Non-pigmented ciliary epithelial cell (primary cell): ENCODE results near the gene ADARB1.

Experiments
- DNase-seq: peaks from one replicate; pipeline ENCODE4 v3.0.0-alpha.2; 2010; ENCODE audit warnings: low read depth

The ADARB1 gene

GRCh38 chr21:45039317-45040156 lies 34.8 kb upstream of the ADARB1 start:
- DNase-seq = no peak

GRCh38 chr21:45040157-45040711 lies 34.1 kb upstream of the ADARB1 start:
- no peak for DNase-seq

- no peak for DNase-seq
Measured at GRCh38 chr21:45040739-45041138, 33.6 kb upstream of the ADARB1 start.

DNA sequence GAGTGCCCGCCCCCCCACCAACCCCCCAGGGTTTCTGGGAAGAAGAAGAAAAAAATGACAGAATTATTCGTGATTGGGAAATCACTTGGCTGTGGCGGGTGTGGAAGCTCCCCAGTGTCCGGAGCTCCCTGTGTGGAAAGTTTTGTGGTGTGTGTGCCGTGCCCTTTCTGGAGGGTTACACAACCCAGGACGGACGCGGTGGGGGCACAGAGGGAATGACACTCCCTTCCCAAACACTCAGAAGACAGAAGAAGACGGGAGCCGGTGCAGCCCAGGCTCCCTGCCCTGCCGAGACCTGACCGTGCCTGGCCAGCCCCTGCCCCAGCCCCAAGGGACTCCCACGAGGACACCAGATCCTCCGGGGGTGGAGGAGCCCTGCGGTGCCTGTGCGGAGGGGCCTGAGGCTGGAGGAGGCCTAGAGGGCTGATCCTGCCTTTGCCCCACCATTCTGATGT lies 33.0 kb upstream of the ADARB1 start:
- no peak for DNase-seq

DNA sequence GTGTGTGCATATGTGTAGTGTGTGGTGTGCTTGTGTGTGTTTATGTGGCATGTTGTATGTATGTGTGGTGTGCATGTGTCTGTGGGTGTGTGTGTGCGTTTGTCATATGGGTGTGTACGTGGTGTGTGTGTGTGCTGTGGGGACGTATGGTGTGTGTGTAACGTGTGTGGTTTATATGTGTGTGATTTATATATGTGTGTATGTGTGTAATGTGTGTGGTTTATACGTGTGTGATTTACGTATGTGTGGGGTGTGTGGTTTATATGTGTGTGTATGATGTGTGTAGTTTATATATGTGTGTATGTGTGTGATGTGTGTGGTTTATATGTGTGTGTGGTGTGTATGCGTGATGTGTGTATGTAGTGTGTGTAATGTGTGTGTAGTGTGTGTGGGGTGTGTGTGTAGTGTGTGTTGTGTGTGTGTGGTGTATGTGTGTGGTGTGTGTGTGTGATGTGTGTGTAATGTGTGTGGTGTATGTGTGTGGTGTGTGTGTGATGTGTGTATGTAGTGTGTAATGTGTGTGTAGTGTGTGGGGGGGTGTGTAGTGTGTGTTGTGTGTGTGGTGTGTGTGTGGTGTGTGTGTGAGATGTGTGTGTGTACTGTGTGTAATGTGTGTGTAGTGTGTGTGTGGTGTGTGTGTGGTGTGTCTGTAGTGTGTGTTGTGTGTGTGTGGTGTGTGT lies 32.3 kb upstream of the ADARB1 start:
- no peak for DNase-seq

DNA sequence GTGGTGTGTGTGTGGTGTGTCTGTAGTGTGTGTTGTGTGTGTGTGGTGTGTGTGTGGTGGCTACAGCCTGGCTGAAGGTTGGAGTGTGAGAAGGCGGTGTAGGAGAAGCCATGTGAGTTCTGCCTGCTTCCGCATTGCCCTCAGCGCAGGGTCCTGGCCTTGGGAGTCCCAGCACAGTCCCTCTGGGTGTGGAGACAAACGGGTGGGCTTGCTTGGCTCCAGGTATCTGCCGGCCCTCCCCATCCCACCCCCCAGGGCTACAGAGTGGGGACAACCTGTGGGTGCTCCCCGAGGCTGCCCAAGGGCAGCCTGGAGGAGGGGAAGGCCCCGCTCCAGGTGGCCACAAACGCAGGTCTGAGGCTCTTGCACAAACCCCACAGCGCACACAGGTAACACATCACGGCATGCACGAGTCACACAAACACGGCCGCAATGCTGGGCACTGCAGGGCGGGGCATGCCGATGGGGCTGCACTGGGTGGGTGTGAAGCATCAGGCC lies 31.7 kb upstream of the ADARB1 start:
- DNase-seq = no peak

- no peak for DNase-seq
Measured at GRCh38 chr21:45043541-45044020, 30.8 kb upstream of the ADARB1 start.

DNA sequence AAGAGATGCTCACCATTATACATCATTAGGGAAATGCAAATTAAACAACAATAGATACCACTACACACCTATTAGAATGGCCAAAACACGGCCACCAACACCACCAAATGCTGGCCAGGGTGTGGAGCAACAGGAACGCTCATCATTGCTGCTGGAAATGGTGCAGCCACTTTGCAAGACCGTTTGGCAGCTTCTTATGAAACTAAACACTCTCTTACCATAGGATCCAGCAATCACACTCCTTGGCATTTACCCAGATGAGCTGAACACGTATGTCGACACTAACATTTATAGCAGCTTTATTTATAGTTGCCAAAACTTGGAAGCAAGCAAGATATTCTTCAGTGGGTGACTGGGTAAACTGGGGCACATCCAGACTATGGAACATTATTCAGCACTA lies 28.9 kb upstream of the ADARB1 start:
- DNase-seq = no peak

DNA sequence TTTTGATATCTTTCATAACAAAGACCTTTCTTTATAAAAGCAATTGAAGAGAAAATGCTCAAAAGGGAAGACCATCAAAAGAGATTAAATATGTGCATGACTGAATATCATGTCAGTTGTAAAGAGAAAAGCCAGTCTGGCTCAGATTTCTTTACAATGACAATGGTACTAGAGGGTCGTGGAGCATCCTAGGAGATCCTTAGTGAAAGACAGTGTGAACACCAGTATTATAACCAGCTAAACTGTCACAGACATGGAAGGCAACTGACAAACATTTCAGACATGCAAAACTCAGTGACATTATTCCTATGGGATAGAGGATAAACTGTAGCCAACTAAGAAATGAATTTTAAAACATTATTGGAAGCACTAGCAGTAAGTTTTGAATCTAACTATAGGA lies 27.1 kb upstream of the ADARB1 start:
- no peak for DNase-seq

- DNase-seq = no peak
Measured at GRCh38 chr21:45048026-45048698, 26.2 kb upstream of the ADARB1 start.

DNA sequence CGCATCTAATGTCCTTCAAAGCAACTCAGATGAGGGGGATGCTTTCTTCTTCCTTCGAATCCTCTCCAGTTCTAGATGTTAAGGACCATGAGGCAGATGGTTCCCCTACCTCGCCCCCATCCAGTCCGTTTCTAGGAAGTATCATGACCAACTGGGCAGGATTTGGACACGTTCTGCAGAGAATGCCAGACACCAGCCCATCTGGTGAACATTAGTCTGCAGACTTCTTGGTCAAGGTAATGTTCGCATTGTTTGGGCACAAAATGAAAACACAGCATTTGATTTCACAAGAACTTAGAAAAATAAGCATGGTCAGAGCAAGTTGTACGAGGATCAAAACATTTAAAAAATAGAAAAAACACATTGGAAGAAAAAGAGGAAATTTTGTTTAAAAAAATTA lies 25.4 kb upstream of the ADARB1 start:
- no peak for DNase-seq

- no peak for DNase-seq
Measured at GRCh38 chr21:45049714-45050344, 24.6 kb upstream of the ADARB1 start.

GRCh38 chr21:45050345-45050796 lies 24.0 kb upstream of the ADARB1 start:
- DNase-seq = no peak

DNA sequence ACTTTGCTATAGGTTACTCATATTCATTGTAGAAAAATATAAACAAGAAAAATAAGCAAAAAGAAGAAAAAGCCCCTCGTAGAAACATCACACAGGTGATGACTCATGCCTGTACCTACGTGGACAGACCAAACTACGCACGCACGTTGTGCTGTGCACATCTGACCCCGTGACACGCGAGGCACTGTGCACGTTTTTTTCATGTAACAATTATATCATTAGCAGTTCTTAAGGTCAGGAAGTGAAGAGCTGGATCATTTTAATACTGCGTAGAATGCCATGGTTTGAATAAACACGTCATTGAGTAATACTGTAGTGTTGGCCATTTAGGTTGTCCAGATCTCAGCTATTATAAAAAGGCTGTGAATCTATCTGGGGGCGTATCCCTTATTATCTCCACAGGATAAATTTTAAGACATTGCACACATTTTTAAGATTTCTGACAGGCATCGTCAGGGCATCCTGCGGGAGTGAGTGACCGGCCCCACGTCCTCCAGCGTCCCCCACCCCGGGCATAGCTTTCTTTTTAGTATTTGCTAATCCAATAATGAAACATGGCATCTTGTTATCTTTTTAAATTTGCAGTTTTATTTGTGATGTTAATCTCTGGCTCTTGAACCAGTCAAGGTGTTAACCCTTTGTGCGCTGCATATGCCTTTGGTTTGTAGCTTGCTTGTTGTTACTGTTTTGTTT lies 23.4 kb upstream of the ADARB1 start:
- peak; percentile 46 for DNase-seq

DNA sequence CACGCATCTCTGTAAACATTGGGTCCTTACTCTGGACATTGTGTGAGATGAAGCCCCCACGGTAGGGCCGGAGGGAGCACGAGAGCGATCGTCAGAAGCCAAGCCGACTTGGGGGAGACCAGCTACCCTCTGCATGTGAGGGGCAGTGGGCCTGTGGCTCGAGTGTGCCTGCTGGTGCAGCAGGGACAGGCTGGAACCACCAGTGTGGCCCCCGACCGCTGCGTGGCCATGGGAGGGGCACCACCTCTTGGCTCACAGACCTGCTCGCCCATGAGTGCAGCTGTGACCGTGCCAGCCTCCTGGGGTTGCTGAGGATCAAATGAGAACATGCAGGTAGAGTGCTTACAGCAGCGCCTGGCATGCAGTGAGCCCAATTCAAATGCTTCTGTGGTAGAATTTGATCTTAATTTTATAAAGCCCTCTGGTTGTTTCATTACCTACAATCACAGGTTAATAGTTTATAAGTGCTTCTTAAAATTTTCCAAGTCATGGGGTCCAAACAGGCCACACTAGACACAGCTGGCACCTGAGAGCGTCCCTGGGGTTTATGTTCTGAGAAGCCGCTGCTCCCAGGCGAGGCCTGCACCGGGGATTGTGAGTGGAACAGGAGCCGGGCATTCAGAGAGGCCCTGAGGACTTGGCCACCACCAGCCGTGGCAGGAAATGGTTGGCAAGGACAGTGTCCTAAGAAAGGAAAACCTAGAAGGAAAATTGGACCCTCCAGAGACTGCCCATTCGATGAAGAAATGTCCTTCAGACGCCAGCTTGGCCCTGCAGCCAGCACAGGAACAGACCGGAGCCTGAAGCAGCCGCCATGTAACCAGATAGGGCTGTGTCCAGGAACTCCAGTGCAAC lies 22.6 kb upstream of the ADARB1 start:
- DNase-seq = no peak

- no peak for DNase-seq
Measured at GRCh38 chr21:45052960-45053359, 21.4 kb upstream of the ADARB1 start.

GRCh38 chr21:45053561-45054226 lies 20.7 kb upstream of the ADARB1 start:
- DNase-seq = no peak

DNA sequence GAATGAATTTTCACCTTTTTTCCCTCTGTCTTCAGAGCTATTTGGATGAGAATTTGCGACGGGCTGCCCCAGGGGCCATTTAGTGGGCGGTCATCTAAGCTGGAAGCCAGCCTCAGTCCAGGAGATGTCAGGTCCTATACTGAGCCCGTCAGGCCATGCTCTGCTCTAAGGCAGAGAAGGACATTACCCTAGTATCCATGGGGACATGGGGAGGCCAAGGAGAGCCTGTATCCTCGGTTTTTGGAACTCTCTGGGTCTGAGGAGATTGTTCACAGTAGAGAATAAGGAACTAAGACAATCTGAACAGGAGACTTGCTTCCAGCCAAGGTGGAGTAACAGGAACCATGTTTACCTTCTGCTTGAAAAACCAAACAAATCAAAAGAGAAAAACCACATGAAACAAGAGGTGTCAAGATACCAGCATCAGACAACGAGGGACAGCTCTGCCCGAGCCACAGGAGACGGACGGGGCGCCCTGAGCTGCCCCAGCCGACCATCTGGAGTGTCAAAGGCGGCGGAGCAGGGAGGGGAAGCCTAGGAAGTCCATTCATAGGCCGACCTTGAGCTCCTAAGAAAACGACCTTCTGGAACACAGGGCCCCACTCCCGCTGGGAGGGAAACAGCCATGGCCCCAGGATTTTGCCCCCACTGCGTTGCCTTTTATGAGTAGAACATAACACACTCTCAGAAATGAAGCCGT lies 20.0 kb upstream of the ADARB1 start:
- DNase-seq = no peak
